Activated T-helper 1 cell treated with Interleukin-2 at 50 U/mL for 16 hours (primary cell): Measurements from ENCODE around the gene PLEKHA1.
A peak's percentile ranks its signal among the peaks of the same experiment; 100 is the strongest.

Experiments used
- DNase-seq: peaks from one replicate; pipeline ENCODE4 v3.0.0-alpha.2; 2020; ENCODE audit warnings: low read depth

Gene PLEKHA1

DNA sequence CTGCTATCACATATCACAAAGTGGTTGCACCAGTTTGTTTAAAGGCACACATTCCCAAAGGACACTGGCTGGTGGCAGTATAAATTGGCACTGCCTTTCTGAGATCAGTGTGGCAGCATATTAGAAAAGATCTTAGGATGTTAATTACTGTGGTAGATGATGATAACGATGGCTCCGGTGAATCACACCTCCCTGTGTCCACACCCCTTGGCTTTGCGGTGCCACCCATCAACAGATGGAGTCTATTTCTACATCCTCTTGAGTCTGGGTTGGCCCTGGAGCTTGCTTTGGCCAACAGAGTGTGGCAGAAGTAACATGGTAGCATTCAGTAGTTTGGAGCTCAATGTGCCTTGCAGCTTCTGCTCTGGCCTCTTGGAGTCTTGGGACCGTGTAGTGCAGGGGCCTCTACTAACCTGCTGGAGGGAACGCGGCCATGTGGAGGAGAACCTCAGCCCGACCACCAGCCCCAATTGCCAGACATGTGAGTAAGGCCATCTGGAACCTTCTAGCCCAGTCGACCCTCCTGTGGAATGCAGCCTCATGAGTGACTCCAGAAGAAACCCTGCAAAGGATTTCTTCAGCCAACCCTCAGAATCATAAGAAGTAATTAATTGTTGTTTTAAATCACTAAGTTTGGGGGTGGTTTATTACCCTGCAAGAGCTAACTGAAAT lies 27.2 kb upstream of the PLEKHA1 start:
- DNase-seq: no peak

DNA sequence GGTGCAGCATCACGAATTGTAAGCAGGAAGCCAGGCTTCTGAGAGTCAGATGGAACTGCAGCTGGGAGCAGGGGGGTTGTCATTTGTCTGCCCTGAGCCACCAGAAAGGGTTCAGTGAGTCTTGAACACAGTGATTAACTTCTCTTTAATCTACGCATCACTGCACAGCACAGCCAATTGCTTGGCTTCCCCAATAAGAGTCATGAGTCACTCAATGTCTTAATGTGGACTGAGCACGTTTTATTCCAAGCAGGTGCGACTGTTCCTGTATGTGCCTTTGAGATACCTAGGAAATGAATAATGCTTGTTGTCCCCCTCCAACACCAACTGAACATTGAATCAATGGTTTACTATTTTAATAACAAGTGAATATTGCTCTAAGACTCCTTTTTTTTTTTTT lies 26.0 kb upstream of the PLEKHA1 start:
- no peak for DNase-seq

GRCh38 chr10:122348935-122349361 lies 25.6 kb upstream of the PLEKHA1 start:
- DNase-seq: no peak

DNA sequence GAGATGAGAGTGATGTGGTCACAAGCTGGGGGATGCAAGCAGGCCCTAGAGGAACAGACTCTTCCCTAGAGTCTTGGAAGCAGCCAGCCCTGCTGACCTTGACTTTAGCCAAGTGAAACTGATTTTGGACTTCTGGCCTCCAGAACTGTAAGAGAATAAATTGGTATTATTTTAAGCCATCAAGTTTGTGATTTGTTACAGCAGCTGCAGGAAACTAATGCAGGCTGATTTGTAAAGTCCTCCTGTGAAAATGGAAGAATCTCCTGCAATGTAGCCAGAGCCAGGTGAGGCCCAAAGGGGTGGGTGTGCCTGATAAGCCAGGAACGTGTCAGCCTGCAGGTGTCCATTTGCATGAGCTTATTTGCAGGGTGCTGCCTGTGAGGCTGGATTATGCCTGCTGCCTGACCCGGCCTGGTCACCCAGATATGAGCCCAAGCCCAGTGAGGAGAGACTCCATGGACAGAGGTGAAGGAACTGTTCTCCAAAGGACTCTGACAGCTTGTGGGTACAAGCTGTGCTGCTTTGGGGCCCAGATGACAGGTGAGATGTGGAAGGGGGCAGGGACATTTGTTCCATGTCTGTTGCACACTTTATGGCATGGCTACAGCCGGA lies 24.6 kb upstream of the PLEKHA1 start:
- DNase-seq: no peak

DNA sequence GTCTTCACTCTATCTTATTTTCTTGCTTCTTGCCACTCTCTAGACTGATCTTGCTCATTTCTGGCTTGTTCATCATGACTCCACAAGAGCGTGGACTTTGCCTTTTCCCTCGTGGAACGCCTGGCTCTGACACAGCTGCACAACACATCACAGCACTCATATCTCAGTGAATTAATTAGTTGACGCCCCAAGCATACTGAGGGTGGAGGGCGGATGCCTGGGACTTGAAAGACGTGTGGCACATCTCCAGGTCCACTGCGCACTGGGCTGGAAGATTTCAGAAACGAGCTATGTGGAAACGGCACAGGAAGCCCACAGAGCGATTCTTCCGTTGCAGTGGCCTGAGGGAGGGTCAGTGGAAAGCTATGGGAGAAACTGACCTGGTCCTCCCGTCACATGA lies 23.6 kb upstream of the PLEKHA1 start:
- DNase-seq: no peak

GRCh38 chr10:122352817-122353525 lies 21.5 kb upstream of the PLEKHA1 start:
- no peak for DNase-seq

DNA sequence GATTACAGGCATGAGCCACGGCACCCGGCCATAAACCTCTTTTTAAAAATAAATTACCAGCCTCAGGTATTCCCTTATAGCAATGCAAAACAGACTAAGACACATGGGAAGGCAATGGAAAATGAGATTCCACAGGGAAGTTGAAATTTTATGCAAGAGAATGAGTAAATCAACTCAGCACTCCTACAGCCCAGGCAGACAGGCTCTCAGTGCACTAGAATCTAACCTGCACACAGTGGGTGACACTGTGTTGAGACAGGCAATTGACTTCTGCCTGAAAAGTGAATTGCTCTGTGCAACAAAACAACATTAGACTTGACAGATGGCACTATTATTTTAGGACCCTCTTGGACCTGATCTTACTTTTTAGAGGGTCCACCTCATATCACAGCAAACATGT lies 20.1 kb upstream of the PLEKHA1 start:
- DNase-seq: no peak

GRCh38 chr10:122357685-122358084 lies 16.8 kb upstream of the PLEKHA1 start:
- DNase-seq: no peak

DNA sequence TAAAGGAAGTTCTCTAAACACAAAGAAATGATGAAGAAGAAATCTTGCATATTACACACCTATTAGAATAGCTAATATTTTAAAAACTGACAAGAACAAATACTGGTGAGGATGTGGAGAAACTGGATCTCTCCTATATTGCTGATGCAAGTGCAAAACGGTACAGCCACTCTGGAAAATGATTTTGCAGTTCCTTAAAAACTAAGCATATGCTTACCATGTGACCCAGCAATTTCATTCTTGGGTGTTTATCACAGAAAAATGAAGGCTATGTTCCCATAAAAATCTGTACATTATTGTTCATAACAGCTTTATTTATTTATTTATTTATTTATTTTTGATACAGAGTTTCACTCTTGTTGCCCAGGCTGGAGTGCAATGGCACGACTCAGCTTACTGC lies 14.9 kb upstream of the PLEKHA1 start:
- DNase-seq: no peak

- no peak for DNase-seq
Observed at GRCh38 chr10:122361046-122361445, 13.5 kb upstream of the PLEKHA1 start.

GRCh38 chr10:122362031-122362592 lies 12.4 kb upstream of the PLEKHA1 start:
- no peak for DNase-seq

DNA sequence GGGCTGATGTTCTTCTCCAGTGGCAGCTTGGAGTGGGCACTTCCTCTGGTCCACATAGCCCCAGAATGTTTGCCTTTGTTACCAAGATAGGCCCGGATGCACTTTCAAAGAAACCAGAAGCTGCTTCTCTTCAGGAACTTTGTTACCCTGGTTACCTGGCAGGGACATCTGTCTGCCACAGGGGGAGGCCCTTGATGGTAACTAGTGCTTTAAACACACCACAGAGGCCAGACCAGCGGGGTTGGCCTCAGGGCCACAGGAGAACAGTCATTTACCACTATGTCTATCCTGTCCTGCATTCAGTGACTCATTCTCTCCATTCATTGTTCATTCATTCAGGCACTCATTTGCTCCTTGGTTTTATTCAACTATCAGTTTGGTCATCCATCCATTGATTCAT lies 11.9 kb upstream of the PLEKHA1 start:
- no peak for DNase-seq

GRCh38 chr10:122363311-122363710 lies 11.2 kb upstream of the PLEKHA1 start:
- DNase-seq: no peak

DNA sequence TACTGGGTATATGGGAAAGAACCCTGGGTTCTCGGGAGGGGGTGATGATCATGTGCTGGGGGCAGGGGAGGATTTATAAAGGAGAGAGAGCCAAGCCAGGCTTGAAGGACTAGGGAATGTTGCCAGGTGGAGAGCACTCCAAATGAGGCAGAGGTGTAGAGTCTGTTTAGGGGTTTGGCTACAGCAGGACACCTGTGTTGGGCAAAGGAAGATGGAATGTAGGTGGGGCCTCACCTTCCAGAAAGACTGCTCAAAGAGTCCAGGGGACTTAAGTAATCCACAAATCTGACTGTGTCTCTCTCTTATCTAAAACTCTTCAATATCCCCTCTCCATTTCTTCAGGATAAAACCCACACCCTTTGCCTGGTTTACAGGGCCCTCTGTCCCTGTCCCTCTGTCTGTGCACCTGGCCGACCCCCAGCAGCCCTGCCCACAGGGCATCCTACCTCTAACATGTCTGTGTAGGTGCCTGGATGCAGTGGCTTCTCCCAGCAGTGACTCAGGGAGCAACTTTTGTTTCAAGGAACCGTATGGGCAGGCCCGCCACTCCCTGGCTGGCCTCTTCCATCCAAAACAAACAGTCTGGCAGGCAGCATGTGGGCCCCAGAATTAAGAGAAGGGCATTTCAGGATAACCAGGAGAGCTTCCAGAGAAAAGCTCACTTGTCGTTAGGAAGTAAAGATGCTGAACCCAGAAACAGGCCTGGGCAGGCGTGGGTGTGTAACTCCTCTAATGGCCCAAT lies 10.6 kb upstream of the PLEKHA1 start:
- no peak for DNase-seq

GRCh38 chr10:122368502-122369254 lies 5.8 kb upstream of the PLEKHA1 start:
- DNase-seq: no peak

GRCh38 chr10:122373108-122373507 lies 1.4 kb upstream of the PLEKHA1 start:
- DNase-seq: no peak

DNA sequence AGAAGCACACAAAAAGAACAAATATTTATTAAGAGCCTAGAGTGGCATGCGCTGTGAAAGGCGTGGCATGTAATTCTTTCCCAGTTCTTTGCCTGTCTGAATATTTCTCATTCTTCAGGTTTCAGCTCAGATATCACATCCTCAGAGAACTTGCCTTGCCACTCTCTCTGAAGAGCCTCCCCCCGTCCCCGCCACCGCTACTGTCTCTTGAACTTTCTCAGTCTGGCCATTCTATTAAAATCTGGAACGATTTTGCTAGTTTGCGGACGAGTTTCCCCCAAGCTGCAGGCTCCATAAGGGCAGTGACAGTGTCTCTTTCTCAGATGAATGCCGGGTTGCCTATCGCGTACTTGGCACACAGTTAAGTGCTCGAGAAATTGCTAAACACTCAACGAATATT lies 787 bp upstream of the PLEKHA1 start:
- DNase-seq: no peak

DNA sequence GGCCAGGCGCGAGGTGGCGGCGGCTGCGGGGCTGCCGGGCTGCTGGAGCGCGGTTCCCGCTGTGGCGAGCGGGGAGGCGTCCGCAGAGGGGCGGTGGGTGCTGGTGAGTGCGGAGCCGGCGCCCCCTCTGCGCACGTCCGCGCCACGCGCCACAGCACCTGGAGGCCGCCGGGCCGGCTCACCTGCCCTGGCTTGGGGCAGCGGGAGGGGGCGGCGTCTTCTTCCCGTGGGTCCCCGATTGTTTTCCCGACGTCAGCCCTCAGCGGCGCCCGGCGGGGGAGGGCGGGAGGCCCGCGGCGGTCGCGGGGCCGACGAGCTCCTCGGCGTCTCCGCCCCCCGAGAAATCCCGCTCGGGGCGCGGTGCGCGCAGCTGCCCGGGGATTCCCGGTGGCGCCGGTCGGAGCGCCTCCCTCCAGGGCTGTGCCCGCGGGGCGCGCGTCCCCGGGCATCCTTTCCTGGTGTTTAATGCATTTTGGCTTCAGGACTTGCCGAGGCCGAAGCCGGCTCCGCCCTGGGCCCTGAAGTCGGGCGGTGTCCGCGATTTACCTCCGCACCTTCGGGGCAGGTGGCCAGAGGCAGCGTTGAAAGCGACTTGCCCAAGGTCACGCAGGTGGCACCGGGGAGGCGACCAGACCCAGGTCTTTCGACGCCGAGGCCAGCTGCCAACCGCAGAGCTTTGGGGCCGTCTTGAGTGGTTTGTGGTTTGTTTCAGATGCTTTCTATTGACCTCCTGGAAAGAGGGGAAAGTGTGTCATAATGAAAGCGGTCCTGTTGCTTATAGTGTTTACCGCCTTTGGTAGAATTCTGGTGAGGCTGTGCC lies 561 bp downstream of the PLEKHA1 start:
- DNase-seq: peak; percentile 65

DNA sequence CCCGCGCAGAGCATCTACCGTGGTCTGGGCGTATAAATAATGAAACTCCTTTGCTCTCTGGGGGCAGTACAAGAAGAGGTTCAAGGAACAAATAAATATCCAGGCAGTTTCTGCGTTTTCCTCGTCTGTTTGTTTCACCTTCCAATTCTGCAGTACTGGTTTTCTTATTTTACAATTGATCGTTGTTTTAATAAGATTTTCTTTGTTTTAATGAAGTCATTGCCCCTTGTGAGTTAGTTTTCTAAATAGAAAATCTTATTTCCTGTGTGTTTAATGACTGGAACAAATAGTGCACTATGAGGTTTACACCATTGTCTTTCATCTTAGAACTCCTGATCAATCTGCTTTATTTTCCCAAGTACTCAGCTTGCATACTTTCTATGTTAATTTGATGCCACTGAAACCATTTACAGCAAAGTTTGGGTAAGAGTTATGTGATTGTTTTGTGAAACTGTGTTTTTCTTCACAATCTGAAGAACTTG lies 1.2 kb downstream of the PLEKHA1 start:
- DNase-seq: no peak

GRCh38 chr10:122376364-122376961 lies 2.0 kb downstream of the PLEKHA1 start:
- DNase-seq: no peak
